RKO (cell line): ENCODE measurements around the gene BBLN.
A peak's percentile ranks its signal among the peaks of the same experiment; 100 is the strongest.
"Not testable (repeated sequence)": the region's sequence is repeated elsewhere in the genome, so short reads cannot be mapped to it uniquely, and the experiment has no call there.

Experiments used
- DNase-seq: peaks from one replicate; pipeline ENCODE4 v3.0.0-alpha.2; 2016; ENCODE audit warnings: low spot score

The BBLN gene

GRCh38 chr9:128159784-128160602 is at the start of gene BBLN:
Gene BBLN (plus strand): TSS chr9:128160265. CDS start chr9:128160408, 143 bp downstream.
- DNase-seq = peak; percentile 96

DNA sequence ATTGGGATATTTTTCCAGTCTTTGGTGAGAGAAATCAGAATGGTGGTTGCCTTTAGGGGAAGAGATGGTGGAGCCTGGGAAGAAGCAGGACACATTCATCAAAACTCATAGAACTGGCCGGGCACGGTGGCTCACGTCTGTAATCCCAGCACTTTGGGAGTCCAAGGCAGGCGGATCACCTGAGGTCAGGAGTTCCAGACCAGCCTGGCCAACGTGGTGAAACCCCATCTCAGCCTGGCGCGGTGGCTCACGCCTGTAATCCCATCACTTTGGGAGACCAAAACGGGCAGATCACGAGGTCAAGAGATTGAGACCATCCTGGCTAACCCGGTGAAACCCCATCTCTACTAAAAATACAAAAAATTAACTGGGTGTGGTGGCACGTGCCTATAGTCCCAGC is 48.3 kb upstream of the BBLN start:
- not testable (repeated sequence) for DNase-seq

DNA sequence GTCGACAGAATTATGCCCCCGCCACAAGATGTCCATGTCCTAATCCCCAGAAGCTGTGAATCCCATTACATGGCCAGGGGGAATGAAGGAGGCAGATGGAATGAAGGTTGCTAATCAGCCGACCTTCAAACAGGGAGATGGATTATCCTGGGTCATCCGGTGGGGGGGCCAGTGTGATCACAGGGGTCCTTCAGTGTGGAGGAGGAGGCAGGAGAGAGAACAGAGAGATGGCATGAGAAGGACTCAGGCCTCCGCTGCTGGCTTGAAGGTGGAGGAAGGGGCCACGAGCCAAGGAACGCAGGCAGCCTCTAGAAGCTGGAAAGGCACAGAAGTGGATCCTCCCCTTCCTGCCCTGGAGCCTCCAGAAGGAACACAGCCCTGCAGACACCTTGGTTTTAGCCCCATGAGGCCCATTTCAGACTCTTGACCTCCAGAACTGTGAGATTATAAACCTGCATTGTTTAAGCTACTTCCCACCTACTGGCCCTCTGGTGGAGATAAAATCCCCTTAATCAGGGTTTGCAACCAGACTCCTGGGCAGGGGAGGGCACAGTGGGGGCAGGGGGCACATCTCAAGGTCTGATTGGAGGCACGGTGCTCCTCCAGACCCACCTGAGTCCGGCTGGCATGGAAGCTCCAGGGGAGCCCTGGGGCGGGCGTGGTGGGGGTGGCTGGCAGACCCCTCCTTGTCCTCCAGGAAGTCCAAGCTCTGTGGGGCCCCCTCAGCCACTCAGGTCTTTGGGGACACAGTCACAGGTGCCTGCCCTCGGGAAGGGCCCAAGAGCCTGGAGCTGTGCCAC is 46.3 kb upstream of the BBLN start:
- no peak for DNase-seq

DNA sequence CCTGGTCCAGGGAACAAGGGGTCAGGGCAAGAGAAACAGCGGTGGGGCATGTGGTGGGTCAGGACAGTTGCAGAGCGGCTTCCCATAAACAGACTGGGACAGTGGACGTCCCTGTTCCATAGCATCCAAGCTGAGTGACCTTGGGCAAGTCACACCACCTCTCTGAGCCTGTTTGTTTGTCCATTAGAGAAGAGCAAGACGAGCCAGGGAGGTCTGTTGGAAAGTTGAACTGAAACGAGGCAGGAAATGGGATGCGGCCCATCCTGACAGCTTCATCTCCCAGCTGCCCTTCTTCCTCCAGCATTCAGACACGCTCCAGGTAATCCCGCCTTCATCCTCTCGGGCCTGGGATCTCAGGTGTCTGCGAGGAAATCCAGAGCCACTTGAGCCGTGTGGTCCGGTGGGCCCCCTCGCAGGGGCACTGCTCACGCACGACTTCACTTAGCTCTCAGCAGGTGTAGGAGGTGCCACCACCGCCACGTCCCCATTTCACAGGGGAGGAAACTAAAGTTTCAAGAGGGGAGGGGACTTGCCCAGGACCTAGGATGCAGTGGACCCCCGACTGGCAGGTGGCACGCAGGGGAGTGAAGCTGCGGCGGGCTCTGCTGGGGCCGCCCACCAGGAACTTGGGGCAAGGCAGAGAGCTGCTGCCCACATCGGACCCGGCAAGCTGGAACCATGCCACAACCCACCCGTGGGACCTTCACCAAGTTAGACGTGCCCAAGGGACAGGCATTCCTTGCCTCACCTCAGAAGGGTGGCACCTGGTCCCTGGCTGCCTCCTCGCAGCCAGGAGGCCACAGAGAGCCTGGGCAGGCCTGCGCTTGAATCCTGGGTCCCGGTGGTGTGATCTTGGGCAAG is 45.5 kb upstream of the BBLN start:
- no peak for DNase-seq

- DNase-seq = no peak
These were observed 44.6 kb upstream of the BBLN start for GRCh38 chr9:128115187-128116103.

GRCh38 chr9:128116104-128117083 is 43.7 kb upstream of the BBLN start:
- no peak for DNase-seq

DNA sequence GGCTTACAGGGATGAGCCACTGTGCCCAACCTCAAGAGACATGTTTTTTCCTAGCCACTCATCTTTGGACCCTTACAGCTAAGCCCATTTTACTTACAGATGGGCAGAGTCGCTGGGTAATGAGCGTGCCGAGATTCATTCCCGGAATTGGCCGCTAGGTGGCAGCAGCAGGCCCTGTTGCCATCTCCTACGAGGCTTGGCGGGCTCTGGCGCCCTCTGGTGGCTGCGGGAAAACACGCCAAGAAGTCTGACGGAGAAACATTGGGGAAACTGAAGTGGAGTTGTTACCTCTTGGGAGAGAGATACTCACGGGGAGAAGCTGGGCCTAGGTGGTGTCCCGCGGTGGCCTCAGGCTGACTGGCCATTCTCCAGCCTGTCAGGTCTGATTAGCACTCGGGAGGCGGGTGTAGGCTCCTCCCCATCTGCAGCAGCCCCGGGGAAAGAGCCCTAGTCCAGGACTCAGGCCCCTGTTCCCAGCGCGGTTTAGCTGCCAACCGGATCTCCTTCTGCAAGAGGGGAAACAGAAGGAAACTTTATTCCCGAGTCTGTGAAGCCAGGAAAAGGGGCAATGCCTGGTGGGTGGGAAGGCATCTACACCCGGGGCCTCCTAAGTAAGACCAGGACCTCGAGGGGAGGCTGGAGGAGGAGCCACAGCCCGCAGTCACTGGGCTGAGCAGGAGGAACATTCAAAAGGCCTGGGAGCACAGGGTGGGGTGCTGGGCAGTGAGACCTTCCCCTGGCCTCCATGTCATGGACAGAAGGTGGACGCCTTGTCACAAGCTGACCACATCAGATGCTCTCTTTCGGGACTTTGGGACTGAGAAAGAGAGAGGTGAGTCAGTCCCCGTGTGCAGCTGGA is 42.2 kb upstream of the BBLN start:
- peak; percentile 94 for DNase-seq

GRCh38 chr9:128118472-128118857 is 41.6 kb upstream of the BBLN start:
- no peak for DNase-seq

DNA sequence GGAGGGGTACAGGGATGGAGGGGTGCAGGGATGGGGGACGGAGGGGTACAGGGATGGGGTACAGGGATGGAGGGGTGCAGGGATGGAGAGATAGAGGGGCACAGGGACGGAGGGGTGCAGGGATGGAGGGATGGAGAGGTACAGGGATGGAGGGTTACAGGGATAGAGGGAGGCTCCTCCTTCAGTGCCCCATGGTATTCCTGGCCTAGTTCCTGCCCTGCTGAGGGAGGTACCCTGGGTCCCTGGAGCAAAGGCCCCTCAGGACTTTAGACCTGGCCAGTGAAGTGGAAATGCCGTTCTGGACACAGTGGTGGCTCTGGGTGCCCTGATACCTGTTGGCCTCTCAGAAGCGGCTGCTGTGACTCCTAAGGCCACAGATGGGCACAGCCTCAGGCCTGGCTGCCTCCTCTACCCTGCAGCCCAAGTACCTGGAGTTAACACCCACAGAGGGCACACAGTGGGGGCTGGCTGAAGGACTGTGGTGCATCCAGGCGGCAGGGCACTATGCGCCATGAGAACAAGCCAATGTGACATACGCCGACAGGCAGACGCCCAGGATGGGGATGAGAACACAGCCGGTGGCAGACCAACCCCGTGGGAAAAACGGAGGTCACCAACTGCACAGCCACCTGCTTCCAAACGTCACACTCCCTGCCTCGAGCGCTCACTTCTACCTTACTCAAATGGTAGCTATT is 40.9 kb upstream of the BBLN start:
- DNase-seq = no peak

- DNase-seq = no peak
These were observed 39.9 kb upstream of the BBLN start for GRCh38 chr9:128120061-128120740.

DNA sequence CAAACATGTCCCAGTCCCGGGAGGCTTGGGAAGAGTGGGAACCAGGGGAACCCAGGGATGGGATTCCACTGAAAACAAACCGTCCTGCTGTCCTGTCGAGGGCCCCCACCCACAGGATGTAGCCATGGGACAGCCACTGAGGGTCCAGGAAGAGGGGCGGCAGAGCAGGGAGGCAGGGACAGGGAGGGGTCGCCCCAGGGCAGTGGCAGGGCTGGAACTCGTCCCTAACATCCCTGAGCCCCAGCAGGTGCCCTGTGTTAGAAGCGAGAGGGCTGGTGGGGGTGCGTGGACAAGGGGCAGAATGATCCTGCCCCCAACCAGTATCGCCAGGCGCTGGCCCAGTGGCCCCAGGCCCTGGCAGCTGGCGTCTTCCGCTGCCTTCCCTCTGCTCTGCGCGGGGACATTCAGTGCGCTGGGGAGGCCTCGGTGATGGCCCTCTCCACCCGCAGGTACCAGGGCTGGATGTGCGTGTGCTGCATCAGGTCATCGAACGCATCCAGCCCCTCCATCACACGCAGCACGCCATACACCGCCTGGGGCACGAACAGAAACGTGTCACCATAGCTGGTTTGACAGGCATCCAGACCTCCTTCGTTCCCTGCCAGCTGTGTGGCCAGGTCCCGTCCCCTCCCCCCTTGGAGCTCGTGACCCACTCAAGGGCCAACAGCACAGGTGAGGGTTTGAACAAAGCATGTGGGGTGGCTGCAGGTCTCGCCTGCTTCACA is 39.2 kb upstream of the BBLN start:
- DNase-seq = no peak

DNA sequence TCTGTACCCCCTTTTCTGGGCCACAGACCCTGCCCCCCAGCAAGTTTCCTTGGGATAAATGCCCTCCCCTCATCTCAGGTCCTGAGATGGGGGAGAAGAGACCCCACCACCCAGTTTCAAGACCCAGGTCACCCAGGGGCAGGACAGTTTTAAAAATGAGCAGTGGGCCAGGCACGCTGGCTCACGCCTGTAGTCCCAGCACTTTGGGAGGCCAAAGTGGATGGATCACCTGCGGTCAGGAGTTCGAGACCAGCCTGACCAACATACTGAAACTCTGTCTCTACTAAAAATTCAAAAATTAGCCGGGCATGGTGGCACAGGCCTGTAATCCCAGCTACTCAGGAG is 38.6 kb upstream of the BBLN start:
- no peak for DNase-seq

DNA sequence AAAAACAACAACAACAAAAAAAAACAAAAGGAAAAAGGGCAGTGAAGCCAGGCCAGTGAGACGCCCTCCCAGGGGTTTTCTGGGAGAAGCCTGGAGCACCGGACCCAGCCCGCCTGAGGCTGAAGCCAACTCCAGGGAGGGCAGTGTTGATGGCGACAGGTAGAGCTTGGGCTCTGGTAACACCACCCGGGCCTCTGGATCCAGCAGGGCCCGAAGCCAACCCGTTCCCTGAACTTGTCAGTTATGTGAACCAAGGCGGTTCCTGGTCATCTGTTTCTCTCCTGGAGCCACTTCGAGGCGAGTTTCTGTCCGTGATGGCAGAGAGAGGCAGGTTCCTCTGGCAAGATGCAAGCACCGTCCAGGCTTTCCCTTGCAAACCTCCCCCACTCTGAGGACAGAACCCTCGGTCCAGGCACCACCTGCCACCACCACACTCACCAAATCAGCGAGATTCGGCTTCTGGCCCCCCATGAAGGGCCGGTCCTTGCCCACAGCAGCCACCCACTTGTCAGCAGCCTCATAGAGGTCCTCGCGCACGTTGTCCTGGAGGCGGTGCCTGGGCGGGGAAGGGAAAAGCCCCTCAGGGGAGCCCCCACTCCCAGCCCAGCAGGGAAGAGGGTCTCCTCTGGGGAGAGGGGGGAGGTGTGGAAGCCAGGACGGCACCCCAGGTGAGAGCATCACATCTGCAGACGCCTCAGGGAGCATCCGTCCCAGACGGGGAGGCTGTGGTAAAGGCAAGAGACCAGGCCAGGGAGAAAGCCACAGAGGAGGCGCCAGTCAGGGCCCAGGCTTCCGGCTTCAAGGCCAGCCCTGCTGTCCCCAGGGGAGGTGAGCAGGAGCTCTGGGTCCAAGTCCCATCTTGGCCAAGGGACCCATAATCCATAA is 37.9 kb upstream of the BBLN start:
- no peak for DNase-seq

DNA sequence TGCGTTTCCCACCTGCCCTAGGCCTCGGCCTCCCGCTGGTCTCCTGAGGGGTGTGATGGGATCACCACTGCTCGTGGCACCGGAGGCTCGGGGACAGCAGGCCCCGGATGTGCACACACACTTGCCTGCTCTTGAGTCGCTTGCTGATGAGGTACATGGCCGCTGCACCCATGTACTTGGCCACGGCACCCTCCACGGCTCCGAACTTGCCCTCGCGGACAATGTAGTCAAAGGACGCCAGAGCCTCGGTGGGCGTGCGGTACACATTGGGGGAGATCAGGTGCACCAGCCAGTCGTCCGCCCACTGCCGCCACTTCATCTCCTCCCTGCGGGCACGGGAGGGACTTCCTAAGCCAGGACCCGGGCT is 37.3 kb upstream of the BBLN start:
- no peak for DNase-seq

DNA sequence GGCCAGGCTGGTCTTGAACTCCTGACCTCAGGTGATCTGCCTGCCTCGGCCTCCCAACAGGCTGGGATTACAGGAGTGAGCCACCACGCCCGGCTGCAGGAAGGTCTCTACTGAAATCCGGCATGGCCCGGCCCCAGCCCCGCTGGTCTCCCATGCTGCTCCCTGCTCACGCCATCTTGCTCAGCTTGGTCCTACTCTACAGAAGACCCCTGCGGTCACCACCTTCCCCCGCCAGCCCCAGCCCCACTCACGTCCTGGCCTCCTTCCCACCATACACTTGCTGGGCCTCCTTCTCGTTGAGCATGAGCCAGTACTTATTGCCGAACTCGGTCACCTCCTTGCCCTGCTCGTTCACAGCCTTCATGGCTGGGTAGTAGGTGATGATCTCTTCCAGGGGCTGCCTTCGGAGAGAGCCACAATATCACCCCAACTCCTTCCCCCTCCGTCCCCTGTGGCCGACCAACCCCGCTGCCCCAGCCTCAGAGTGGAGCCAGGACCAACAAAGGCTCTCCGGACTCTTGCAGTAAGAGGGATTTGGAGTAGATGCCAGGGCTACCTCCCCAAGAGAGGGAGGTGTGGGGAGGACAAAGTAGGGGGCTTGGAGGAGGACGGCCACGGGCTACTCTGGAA is 36.5 kb upstream of the BBLN start:
- no peak for DNase-seq

DNA sequence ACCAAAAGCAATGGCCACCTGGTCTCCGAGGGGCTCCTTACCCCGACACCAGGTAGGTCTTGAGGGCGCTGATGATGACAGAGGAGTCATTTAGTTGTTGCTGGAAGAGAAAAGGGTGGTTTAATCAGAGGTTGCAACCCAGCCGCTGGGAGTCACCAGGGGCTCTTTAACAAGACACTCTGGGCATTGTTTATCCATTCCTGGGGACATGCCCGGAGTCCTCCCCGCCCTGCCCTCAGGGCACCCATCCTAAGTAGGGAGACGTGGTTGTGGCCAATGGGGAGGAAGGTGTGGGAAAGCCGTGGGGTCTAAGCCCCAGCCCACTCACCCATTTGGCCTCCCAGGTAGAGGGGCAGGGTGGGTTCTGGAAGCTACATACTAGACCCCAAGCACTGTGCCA is 35.6 kb upstream of the BBLN start:
- DNase-seq = no peak
